ENCODE data around the gene ICAM4.

DNA sequence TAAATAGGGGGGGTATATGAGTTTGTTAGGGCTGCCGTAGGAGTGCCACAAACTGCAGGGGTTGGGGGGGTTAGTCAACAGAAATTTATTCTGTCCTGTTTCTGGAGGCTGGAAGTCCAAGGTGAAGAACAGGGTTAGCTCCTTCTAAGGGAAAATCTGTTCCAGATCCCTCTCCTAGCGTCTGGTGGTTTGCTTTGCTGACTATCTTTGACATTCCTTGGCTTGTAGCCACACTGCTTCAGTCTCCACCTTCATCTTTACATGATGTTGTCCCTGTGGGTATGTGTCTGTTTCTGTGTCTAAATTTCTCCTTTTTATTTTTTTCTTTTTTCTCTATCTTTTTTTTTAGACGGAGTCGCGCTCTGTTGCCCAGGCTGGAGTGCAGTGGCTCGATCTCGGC lies 24.0 kb upstream of the ICAM4 start:
- TF ChIP-seq, protein P1, sequence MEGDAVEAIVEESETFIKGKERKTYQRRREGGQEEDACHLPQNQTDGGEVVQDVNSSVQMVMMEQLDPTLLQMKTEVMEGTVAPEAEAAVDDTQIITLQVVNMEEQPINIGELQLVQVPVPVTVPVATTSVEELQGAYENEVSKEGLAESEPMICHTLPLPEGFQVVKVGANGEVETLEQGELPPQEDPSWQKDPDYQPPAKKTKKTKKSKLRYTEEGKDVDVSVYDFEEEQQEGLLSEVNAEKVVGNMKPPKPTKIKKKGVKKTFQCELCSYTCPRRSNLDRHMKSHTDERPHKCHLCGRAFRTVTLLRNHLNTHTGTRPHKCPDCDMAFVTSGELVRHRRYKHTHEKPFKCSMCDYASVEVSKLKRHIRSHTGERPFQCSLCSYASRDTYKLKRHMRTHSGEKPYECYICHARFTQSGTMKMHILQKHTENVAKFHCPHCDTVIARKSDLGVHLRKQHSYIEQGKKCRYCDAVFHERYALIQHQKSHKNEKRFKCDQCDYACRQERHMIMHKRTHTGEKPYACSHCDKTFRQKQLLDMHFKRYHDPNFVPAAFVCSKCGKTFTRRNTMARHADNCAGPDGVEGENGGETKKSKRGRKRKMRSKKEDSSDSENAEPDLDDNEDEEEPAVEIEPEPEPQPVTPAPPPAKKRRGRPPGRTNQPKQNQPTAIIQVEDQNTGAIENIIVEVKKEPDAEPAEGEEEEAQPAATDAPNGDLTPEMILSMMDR (IDR thresholded peaks at IDR 0.05; ENCODE audit: low read depth, low read length), result no peak
- no peak for TF ChIP-seq POLR2A (IDR thresholded peaks at IDR 0.05; ENCODE audit: extremely low read depth, insufficient read length)
- TF ChIP-seq, protein P2, sequence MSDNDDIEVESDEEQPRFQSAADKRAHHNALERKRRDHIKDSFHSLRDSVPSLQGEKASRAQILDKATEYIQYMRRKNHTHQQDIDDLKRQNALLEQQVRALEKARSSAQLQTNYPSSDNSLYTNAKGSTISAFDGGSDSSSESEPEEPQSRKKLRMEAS (IDR thresholded peaks at IDR 0.05; ENCODE audit: low read depth, low read length), result no peak

Data from NB4 (cell line).